OCI-LY3 (cell line): ENCODE data around the gene ADORA2A.

Source experiments
- EZH2phosphoT487 ChIP-seq: fragments of 200-600 bp; shearing (Covaris generic); IDR thresholded peaks from 2 replicates; pipeline ENCODE4 v1.6.1; 2018; ENCODE audit warnings: antibody characterized with exemption, mixed run types, low read depth
- TF ChIP-seq, protein P1 (sequence below): fragments of 200-600, 300-600 bp; sonication (generic); IDR thresholded peaks from 2 replicates; pipeline ENCODE4 v1.5.1; 2014; ENCODE audit warnings: antibody characterized with exemption, low read length, low read depth

DNA sequence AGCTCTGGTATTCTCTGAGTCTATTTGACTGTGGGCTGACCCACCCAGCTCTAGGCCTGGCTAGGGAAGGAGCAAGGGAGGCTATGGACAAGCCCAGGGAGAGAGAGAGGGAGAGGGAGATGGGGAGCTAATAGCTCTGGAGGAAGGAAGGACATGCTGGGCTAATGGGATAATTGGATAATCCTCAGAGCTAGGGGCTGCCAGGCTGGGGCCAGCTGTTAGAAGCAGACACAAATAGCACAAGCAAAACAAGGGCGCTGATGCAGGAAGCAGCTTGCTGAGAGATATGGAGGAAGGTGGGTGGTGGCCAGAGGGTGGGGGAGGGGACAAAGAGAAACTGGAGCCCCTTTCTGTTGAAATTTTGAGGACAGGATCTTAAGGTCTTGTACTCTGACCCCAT lies 23.2 kb downstream of the ADORA2A start:
- TF ChIP-seq, protein P1, sequence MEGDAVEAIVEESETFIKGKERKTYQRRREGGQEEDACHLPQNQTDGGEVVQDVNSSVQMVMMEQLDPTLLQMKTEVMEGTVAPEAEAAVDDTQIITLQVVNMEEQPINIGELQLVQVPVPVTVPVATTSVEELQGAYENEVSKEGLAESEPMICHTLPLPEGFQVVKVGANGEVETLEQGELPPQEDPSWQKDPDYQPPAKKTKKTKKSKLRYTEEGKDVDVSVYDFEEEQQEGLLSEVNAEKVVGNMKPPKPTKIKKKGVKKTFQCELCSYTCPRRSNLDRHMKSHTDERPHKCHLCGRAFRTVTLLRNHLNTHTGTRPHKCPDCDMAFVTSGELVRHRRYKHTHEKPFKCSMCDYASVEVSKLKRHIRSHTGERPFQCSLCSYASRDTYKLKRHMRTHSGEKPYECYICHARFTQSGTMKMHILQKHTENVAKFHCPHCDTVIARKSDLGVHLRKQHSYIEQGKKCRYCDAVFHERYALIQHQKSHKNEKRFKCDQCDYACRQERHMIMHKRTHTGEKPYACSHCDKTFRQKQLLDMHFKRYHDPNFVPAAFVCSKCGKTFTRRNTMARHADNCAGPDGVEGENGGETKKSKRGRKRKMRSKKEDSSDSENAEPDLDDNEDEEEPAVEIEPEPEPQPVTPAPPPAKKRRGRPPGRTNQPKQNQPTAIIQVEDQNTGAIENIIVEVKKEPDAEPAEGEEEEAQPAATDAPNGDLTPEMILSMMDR: no peak
- TF ChIP-seq EZH2phosphoT487: no peak
